SK-N-MC (cell line): ENCODE results near the gene NINJ2.

Experiments
- EZH2 ChIP-seq: fragments of 200-600 bp; sonication (generic); IDR thresholded peaks from one replicate; pipeline ENCODE4 v1.6.1; 2017; ENCODE audit warnings: antibody characterized with exemption
- POLR2AphosphoS5 ChIP-seq: IDR thresholded peaks from 2 replicates; pipeline ENCODE4 v1.6.1; 2012; ENCODE audit warnings: mild to moderate bottlenecking, low read depth, low read length, borderline replicate concordance

DNA sequence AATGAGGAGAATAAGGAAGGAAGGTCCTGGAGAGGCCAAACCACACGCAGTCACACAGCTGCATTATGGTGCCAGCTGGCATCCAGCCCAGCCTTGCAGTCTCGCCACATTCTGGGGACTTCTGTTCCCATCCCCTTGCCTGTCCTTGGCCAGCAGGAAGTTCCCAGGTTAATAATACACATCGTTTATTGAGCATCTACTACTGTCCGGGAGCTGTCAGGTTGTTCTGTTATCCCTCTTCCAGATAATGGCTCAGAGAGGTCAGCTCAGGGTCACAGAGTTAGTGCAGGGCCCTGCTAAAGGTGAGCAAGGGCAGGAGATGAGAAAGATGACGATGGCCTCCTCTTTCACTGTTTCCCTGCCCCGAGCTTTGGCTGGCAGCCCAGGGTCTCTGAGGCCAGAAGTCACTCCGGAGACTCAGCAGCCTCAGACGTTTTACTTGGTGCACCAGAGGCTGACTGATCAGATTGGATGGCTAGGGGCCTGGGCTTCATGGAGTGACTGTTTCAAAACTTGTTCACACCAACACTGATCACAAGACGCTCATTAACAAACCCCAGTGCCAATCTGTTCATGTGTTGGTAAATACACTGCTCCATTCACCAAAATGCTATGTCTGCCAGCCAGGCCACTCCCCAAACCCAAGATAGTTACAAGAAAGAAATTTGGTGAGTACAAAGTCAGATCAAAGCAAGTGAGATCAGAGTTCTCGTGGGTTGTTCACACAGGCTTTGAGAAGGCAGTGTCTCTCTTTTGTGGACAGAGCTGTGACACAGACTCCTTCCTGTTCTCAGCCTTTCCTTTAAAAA is 124.3 kb downstream of the NINJ2 start:
- no peak for TF ChIP-seq POLR2AphosphoS5
- no peak for TF ChIP-seq EZH2
